HG03469 (cell line): Measurements from ENCODE around the gene EFR3B.

ENCODE experiments used
- ATAC-seq: cut with Tn5 transposase; IDR thresholded peaks from one replicate; pipeline ENCODE4 v1.9.1; 2021; ENCODE audit warnings: mild to moderate bottlenecking, moderate library complexity, moderate number of reproducible peaks; ENCODE audit not compliant: unreplicated experiment

EFR3B gene

DNA sequence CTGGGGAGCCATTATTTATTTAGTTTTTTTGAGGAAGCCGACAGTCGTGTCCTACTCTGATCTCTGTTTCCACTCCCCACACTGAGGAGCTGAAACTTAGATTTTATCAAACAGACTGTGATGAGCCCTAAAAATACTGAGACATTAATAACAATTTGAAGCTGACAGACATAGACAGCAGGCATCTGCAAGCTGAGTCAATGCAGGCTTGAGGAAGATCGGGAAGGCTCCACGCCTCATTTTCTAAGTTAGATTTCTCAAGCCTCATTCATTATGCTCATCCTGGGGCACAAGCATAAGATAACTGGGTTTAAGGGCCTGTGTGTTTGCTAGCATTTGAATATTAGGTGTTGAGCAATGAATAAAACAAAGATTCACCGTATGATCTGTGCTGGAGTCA is 26.3 kb downstream of the EFR3B start:
- no peak for ATAC-seq

DNA sequence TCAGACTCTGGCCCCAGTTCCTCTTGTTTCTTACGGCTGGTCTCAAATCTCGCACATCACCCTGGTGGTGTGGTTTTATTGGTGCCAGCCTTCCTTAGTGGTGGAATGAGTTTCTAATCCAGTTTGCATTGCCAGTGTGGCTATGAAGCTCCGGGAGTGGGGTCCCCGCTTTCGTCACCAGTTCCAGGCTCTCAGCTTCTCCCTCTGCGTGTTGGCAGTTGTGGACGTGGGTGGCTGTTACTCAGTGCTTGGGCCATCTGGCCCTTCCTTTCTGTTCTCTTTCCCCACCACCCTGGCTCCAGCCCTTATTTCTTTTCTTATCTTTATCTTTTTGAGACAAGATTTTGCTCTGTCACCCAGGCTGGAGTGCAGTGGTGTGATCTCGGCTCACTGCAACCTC is 30.1 kb downstream of the EFR3B start:
- no peak for ATAC-seq

DNA sequence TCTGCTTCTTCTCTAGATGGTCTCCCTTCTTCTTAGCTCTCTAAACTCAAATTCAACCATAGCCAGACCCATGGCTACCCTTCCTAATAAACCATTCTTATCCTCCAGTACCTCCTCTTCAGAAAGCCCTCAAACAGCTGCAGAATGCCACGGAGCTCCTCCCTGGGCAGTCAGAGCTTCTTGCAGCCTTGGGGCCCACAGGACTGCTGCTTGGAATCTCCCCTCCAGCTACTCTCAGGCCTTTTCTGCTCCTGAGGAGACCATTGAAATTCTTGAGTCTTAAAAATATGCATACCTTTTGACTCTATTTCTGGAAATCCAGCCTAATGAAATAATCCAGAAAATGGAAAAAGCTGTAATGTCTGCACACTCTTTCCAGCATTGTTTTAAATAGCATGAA is 30.7 kb downstream of the EFR3B start:
- ATAC-seq = no peak

DNA sequence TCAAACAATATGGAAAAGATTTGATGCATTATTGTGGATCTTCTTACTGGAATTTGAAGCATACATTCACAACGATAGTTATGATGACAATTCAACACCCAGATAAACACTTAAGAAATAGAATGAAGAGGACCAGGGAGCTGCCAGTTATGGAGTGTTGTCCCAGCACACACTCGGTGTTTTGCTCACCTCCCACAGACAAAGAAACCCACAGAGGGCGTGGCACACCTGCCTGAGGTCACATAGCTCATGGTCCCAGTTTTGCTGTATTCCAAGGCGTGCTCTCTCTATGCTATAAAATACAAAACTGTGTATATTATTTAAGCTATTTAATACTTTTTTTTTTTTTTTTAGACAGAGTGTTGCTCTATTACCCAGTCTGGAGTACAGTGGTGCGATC is 31.1 kb downstream of the EFR3B start:
- ATAC-seq = no peak

DNA sequence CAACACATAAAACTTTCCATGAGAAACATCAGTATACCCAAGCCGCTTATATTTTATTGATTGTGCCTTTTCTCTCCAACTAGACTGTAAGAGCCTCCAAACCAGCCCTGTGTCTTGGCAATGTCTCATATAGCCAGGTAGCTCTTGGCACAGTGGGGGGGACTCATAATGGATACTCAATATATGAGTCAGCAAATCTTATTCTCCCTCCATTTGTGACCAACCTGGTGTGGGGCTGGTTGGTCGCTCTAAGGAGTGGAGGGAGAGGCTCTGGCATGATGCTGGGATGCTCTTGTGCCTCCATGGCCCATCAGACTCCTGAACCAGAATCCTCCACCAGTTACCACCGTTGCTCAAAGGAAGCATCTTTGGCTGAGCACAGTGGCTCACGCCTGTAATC is 32.0 kb downstream of the EFR3B start:
- ATAC-seq = no peak

DNA sequence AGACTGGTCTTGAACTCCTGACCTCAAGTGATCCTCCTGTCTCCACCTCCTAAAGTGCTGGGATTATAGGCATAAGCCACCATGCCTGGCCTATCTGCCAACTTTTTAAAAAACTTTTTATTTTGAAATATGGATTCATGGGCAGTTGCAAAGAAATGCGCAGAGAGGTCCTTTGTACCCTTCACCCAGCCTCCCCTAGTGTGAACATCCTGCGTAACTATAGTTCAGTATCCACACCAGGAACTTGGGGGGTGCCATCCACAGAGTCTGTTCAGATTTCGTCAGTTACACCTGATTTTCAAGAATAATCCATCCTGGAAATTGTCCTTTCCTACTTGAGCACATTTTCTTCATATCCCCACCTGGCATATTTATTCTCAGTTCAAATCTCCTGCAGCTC is 33.0 kb downstream of the EFR3B start:
- ATAC-seq = no peak

DNA sequence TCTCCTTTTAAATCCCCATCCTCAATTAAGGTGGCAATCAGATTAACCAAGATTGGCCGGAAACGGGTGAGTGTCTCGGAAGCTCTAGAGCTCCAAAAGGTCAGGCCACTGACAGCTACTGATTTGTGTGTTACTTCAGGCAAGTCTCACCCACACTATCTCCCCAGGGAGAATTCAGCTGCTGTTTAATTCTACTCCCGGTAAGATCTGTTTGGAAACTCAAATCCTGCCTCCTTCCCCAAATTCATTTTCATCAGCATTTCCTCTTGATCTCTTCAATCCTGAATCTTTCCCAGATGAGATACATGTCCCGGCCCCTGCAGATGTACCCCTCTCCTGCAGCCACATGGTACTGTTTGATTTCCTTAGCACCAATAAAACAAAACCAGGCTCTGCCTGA is 34.9 kb downstream of the EFR3B start:
- no peak for ATAC-seq

DNA sequence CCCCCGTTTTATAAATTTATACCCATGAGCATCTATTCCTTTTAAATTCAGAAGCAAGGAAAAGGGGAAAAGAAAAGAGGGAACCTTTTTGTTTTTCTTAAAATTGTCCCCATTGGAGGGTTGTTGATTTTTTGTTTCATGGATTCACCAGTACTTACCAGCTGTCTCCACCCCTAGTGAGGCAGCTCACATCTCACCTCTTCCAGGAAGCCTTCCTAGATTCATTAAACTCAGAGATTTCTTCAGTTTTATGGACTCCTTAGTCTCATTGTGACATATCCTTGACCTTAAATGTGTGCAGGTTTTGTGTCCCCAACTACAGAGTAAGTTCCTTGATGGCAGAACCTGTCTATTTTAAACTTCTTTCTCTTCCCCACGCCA is 35.9 kb downstream of the EFR3B start:
- ATAC-seq = no peak

DNA sequence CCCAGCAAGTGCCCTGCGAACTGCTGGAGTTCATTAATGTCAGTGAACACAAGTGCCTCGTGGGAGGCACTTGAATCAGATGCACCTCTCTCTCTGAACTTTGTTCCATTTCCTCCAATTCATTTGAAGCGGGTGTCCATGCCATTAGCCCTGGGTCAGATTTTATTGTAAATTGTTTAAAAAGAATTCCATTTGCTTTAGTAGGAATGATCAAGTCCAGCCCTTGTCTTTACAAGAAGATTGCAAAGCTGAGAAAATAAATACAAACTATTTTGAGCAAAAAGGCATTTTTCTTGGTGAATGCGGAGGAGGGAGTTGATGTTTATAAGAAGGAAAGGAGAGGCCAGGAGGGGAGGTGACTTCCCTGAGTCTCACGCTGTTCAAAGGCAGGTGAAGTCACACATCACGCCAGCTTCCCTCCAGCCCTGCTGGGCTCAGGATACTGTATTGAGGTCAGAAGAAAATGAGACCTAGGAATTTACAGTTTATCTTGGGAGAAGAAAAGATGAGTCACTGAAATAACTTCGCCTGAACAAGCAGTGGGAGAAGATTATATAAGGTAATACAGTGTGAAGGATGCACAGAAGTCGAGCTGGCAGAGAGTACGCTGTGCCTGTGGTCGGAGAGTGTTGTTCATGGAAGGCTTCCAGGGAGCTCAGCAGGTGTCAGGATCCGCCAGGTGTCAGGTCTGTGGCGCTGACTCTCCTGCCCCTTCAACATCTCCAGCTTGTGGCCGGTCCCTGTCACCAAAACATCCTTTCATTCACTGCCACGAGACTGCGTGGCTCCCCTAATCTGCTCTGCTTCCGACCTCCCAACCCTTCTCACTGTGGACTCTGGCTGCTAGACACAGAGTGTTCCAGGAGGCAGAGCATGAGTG is 36.5 kb downstream of the EFR3B start:
- no peak for ATAC-seq

DNA sequence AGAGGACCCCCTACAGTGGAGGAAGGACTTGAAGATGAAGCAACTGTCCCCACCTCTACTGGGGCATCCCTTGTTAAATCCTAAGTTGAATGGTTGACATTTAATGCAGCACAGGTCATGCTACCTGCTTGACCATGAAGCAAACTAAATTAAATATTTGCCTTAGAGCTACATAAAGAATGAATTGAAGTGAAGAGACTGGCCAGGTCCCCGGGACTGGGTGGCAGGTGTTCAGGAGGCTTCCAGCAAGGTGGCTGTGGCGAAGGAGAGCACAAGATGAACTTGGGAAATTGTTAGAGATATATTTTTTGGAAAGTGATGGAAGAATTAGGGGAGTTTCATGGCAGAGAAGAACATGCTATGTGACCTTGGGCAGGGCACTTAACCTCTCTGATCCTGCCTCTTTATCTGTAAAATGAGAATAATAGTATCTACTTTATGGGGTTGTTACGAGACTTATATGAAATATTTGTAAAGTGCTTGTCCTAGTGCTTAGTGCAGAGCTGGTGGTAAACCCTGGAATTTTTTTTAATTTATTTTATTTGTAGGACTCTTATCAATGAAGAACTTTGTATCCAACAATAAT is 37.3 kb downstream of the EFR3B start:
- ATAC-seq = no peak

DNA sequence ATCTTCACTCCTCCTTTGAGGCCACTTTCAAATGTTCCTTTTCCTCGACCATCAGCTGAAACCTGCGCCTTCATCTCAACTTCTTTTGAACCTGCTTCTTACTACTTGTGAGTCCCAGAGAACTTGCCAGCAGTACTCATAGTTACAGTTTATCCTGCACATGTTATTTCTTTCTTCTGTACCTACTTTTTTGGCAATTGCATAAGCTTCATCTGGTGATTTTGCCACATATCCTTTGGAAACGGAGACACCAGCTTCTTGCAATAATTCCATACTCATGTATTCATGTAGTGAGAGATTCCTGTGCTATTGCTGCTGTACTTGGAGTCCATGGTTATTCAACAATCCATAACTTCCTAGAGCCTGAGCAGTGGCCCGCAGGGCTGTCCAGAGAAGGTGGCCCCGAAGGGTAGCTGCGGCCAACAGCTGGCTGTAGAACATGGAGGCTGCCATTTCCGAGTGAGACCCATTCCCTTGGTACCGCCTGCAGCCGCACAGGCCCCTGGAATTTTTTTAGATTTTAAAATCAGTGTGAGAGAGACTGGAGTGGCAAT is 39.4 kb downstream of the EFR3B start:
- no peak for ATAC-seq

DNA sequence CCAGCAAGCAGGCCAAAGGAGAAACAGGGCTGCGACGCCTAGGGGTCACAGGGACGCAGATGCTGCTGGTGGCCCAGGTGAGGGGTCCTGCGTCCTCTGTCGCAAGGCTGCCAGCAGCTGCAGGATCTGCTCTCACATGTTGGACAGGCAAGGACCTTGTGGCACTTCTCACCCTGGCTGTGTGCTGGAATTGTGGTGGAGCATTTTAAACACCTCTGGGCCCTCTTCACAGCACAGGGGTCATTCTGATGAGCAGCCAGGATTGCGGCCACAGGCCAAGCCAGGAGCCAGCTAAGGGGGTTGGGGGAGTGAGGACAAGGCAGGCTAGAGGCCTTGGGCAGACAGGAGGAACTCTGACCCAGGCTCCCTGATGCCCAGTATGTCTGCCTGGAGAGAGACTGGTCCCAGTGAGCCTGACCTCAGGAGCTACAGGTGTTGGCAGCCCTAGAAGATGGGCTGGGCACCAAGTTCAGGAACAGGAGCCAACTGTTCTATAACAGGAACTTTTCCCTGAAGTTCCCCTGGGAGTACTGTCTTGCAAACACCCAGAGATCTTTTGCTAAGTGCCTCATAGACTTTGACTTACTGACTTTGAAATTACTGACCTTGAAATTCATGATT is 40.2 kb downstream of the EFR3B start:
- ATAC-seq = no peak

DNA sequence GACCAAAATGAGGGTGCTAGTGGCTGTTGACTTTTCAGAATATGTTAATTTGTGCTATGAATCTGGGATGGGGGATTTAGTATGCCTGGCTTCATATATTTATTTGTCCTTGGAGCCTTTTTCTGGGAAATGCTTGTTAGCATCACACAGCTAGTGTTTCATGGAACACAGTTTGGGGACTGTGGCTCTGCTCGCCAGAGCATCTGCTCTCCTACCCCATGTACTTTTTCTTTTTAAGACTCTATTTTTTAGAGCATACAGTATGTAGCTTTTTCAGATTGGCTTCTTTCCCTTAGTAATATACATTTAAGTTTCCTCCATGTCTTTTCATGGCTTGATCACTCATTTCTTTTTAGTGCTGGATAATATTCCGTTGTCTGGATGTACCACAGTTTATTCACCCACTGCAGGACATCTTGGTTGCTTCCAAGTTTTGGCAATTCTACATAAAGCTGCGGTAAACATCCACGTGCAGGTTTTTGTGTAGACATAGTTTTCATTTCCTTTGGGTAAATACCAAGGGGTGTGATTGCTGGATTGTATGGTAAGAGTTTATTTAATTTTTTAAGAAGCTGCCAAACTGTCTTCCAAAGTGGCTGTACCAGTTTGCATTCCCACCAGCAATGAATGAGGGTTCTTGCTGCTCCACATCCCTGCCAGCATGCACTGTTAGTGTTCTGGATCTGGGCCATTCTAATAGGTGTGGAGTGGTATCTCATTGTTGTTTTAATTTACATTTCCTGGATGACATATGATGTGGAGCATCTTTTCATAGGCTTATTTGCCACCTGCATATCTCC is 44.1 kb downstream of the EFR3B start:
- ATAC-seq = no peak

DNA sequence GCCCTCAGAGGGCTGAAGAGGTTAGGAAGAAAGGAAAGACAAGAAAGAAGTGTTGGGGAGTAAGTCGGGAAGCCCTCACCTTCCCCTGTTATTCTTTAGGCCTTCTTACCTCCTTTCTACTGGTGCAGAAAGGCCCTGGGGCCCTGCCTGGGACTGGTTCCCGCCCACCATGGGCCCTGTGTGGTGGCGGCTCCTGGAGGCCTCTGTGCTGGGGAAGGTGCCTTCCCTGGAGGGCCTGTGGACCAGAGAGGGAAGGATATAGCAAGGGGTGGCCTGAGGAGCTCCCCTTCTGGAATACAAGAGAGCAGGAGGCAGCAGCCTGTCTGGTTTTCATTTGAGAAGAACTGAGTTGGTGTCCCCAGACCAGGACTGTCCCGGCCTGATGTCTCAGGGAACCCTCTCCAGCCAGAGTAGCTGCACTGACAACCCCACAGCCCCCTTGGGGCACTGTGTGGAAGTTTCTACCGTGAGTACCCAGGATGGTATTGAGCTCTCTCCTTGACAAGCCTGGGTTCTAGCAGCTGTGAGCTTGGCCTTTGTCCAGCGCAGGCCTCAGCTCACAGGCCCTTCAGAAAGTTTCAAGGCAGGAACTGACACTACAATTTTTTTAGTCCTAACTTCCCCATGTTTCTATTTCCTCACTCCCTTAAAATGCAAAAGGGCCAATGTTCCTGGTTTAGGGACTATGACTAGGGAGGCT is 47.1 kb downstream of the EFR3B start:
- no peak for ATAC-seq

DNA sequence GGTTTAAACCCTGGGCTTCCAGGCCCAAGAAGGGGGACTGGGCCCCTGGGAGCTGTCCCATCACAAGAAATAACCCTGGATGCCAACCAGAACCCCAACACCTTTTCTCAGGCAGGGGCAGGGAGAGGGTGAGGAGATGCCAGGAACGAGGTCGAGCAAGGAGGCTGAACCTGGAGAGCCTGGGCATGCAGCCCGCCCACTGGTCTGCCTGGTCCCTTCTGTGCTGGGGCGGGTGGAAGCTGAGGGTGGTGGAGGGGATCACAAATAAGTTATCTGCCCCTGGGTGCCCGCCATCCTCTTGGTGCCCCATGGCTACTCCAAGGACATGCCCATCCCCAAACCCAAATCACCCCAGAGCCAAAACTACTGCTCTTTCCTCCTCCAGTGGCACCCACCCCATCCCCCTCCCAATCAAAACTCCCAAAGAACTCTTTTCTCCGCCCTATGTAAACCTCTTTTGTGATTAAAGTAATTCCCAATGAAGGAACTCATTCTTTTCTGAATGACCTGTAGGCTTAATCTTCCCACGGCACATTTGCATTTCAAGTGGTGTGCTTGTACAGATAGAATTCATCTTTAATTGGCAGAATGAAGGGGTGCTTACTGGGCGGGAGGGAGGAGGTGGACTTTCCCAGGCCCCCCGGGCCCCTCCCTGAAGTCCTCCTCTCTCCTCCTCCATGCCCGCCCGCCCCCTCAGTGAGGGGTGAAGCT is 47.9 kb downstream of the EFR3B start:
- ATAC-seq = no peak

DNA sequence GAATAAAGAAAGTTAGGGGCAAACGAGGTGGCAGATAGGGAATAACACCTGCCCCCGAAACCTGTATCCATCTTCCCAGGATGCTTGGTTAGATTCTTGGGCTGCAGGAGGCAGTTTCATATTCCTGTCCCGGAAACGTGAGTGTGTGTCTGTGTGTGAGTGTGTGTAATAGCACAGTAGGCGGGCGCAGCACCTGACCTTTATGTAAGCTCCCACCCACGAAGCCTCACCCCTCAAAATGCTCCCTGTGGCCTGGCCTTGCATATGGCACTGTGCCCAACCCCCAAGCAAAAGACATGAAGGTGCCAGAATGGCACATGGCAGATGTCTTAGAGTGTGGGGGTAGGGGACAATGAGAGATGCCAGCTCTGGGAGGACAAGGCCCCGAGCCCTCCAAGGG is 48.9 kb downstream of the EFR3B start:
- no peak for ATAC-seq

DNA sequence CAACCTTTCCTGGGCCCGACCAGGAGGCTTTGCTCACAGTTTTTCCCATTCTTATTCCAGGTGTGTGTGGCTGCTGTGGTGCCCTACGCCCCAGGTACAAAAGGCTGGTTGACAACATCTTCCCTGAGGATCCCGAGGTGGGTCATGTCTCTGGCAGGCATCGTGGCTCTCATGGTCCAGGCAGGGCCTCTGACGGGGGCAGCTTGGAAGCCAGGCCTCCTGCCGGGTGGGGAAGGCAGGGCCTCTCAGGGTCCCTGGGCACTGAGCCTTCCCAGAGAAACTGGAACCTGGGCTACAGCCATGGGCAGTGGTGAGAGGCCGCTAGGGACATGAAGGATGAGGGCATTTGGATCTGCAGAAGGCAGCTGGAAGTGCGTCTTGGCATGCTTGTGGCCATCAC is 49.4 kb downstream of the EFR3B start:
- no peak for ATAC-seq

DNA sequence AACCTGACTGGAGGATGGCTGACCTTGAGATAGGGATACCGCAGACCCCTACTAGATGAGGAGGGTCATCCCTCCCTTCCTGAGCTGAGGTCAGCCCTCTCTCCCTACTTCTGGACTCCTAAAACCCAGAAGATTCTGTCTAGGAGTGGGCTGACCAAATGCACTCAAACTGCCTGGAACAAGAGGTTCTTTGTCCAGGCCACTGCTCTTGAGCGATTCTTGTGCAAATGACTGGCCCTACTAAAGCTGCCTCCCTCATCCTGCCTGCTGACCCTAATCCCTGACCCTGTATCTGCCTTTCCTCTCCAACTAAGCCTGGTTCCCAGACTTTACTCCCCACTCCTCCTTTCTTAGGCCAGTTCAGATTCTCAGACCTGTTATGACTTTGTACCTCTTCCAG is 56.2 kb downstream of the EFR3B start:
- no peak for ATAC-seq

DNA sequence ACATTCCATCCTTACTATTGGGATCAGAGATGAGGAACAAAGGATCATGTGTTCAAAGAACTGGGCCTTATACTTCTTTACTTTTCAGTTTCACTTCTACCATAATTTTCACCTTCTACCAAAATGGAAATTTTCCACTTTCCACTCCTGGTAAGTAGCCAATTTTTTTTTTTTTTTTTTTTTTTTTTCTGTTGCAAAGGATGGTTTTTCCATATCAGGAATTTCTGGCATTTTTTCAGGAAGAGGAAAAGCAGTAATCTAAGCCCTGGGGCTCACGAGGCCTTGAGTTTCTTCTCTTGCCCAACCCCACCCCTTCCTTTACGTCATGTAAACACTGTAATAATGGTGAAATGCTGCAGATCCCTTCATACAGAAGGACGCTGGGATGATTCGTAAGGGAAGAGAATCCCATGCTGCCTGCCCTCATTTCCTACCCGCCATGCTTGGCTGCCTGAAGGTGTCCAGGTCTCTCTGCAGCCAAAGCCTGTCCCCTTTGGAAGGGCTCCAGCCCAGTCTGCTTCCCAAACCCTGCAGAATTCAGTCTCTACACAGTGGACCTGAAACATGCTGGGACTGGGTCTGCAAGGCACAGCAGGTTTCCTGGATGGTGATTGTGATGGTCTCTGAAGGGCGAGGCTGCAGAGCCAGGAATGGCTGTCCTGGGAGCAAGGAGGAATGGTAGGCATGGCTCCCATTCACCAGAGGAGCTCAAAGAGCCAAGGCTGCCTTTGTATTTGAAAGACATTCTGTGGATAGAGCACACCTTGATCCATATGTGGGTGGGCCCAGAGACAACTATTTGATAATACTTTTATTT is 57.0 kb downstream of the EFR3B start:
- ATAC-seq = no peak
